ENCODE measurements around the gene PNO1.

- no peak for TF ChIP-seq PHB2 (IDR thresholded peaks at IDR 0.05; ENCODE audit: low read depth)
- TF ChIP-seq CREB5 (CRISPR knock-in tag; IDR thresholded peaks at IDR 0.05): no peak
- TF ChIP-seq EGR1 (conservative IDR thresholded peaks at IDR 0.05): no peak
- no peak for TF ChIP-seq CTCF (IDR thresholded peaks at IDR 0.05 in 2 of 3, conservative IDR thresholded peaks at IDR 0.05 in 1 of 3; ENCODE audit: insufficient read depth in 2 of 3, low read depth in 1 of 3, low read length in 3 of 3)
- TF ChIP-seq GTF2A2 (tag; IDR thresholded peaks at IDR 0.05): no peak
- no peak for TF ChIP-seq POLR2A (conservative IDR thresholded peaks at IDR 0.05)
- TF ChIP-seq ZNF766 (CRISPR knock-in tag; conservative IDR thresholded peaks at IDR 0.05): no peak
- TF ChIP-seq ZNF41 (CRISPR knock-in tag; conservative IDR thresholded peaks at IDR 0.05): no peak
- TF ChIP-seq ZNF384 (IDR thresholded peaks at IDR 0.05; ENCODE audit: low read depth, low read length): no peak
- no peak for TF ChIP-seq FOSL1 (tag; conservative IDR thresholded peaks at IDR 0.05)
- no peak for TF ChIP-seq NR2C2 (CRISPR knock-in tag; IDR thresholded peaks at IDR 0.05)
- TF ChIP-seq NR2C2 (tag; IDR thresholded peaks at IDR 0.05): no peak
Measured at GRCh38 chr2:68203587-68203986, 45.9 kb downstream of the PNO1 start.
